WERI-Rb-1 (cell line): Measurements from ENCODE around the gene TMEM87B.

Experiments used
- DNase-seq: peaks from one replicate; pipeline ENCODE4 v3.0.0-alpha.2; 2020
- H3K27ac ChIP-seq: fragments of 250-450 bp; sonication (Bioruptor Pico); 2 replicates; pipeline ENCODE4 v1.5.1; 2020; ENCODE audit warnings: mild to moderate bottlenecking, moderate library complexity
- H3K27me3 ChIP-seq: fragments of 250-450 bp; sonication (Bioruptor Pico); 2 replicates; pipeline ENCODE4 v1.5.1; 2021; ENCODE audit warnings: mild to moderate bottlenecking, low read depth, moderate library complexity; ENCODE audit not compliant: insufficient read depth, severe bottlenecking
- H3K36me3 ChIP-seq: fragments of 250-450 bp; sonication (Bioruptor Pico); 2 replicates; pipeline ENCODE4 v1.5.1; 2020; ENCODE audit warnings: mild to moderate bottlenecking, moderate library complexity
- H3K4me3 ChIP-seq: 2 replicates; pipeline ENCODE4 v1.5.1; 2011; ENCODE audit warnings: low read depth, mild to moderate bottlenecking, control low read depth, low read length
- H3K9me3 ChIP-seq: fragments of 250-450 bp; sonication (Bioruptor Pico); 2 replicates; pipeline ENCODE4 v1.5.1; 2021; ENCODE audit warnings: mild to moderate bottlenecking, moderate library complexity; ENCODE audit not compliant: severe bottlenecking
- CTCF ChIP-seq: IDR thresholded peaks from 2 replicates; pipeline ENCODE4 v1.5.1; 2011; ENCODE audit warnings: low read depth, mild to moderate bottlenecking, control low read depth, inconsistent platforms, low read length

The TMEM87B gene

GRCh38 chr2:112151701-112152440, 96.8 kb downstream of the TMEM87B start:
- Histone ChIP-seq H3K36me3 (peaks cover 8% of the 10 kb centered on the region; the same call in 1 of the 2 replicates), H3K9me3 (no peaks in the 10 kb centered on the region), H3K4me3 (no peak overlapping the region), H3K27me3 (no peaks in the 10 kb centered on the region), H3K27ac (no peak overlapping the region)
- no peak for TF ChIP-seq CTCF
- no peak for DNase-seq

- peaks cover 8% of the 10 kb centered on the region; the same call in 1 of the 2 replicates for H3K36me3 ChIP-seq
- no peak overlapping the region for H3K4me3 ChIP-seq
- no peaks in the 10 kb centered on the region for H3K27me3 ChIP-seq
- no peaks in the 10 kb centered on the region for H3K9me3 ChIP-seq
- H3K27ac ChIP-seq, result no peak overlapping the region
- no peak for TF ChIP-seq CTCF
- no peak for DNase-seq
Observed at GRCh38 chr2:112152476-112153178, 97.6 kb downstream of the TMEM87B start.

GRCh38 chr2:112153179-112153490, 98.1 kb downstream of the TMEM87B start:
- Histone ChIP-seq H3K4me3 (no peak overlapping the region), H3K27me3 (no peaks in the 10 kb centered on the region), H3K9me3 (no peaks in the 10 kb centered on the region), H3K36me3 (peaks cover 8% of the 10 kb centered on the region; the same call in 1 of the 2 replicates), H3K27ac (no peak overlapping the region)
- DNase-seq, result no peak
- no peak for TF ChIP-seq CTCF

GRCh38 chr2:112153501-112153900, 98.4 kb downstream of the TMEM87B start:
- Histone ChIP-seq H3K9me3 (no peaks in the 10 kb centered on the region), H3K36me3 (peaks cover 8% of the 10 kb centered on the region; the same call in 1 of the 2 replicates), H3K27me3 (no peaks in the 10 kb centered on the region), H3K4me3 (no peak overlapping the region), H3K27ac (no peak overlapping the region)
- no peak for TF ChIP-seq CTCF
- no peak for DNase-seq

GRCh38 chr2:112154246-112155117, 99.4 kb downstream of the TMEM87B start:
- Histone ChIP-seq H3K4me3 (no peak overlapping the region), H3K27me3 (no peaks in the 10 kb centered on the region), H3K9me3 (no peaks in the 10 kb centered on the region), H3K36me3 (peaks cover 8% of the 10 kb centered on the region; the same call in 1 of the 2 replicates), H3K27ac (no peak overlapping the region)
- no peak for TF ChIP-seq CTCF
- no peak for DNase-seq
